CD14-positive monocyte (primary cell): Measurements from ENCODE around the gene SPAAR. TPM values are rescaled to one million over a fixed set of nuclear protein-coding genes. Genes with fewer than 3 reads are reported as not detected.

Experiments
- DNase-seq, 3 donors: peaks; one replicate each; pipeline ENCODE4 v3.0.0-alpha.2; 2011 to 2022
- H2AFZ ChIP-seq: 2 replicates; pipeline ENCODE4 v1.6.0; 2012; ENCODE audit warnings: mild to moderate bottlenecking, low read depth, low read length, inconsistent platforms; ENCODE audit not compliant: insufficient read depth, poor library complexity, severe bottlenecking
- H3K27ac ChIP-seq, 2 donors: 1 replicate in 1 of 2; 2 replicates in 1 of 2; pipeline ENCODE4 v1.5.1; 2012 to 2013; ENCODE audit warnings: low read length in 2 of 2, control low read depth in 1 of 2, inconsistent platforms in 1 of 2, low read depth in 1 of 2, mild to moderate bottlenecking in 1 of 2
- H3K27me3 ChIP-seq, 2 donors: one replicate each; pipeline versions ENCODE4 v1.6.0 to v1.6.1; 2011 to 2013; ENCODE audit warnings: low read length in 2 of 2; ENCODE audit not compliant: control insufficient read depth in 2 of 2, insufficient read depth in 2 of 2
- H3K36me3 ChIP-seq, 2 donors: replicated peaks in 1 of 2; 1 replicate in 1 of 2; 2 replicates in 1 of 2; pipeline versions ENCODE4 v1.5.1 to v1.6.1; 2012 to 2013; ENCODE audit warnings: low read length in 2 of 2, control low read depth in 1 of 2, inconsistent platforms in 1 of 2, mild to moderate bottlenecking in 1 of 2; ENCODE audit not compliant: insufficient read depth in 2 of 2, control insufficient read depth in 1 of 2
- H3K4me1 ChIP-seq, 2 donors: 1 replicate in 1 of 2; 2 replicates in 1 of 2; pipeline versions ENCODE4 v1.5.1 to v1.6.1; 2012 to 2013; ENCODE audit warnings: low read length in 2 of 2, control low read depth in 1 of 2, inconsistent platforms in 1 of 2, mild to moderate bottlenecking in 1 of 2, moderate library complexity in 1 of 2; ENCODE audit not compliant: insufficient read depth in 2 of 2, control insufficient read depth in 1 of 2
- H3K4me2 ChIP-seq: replicated peaks from 2 replicates; pipeline ENCODE3; 2012; ENCODE audit warnings: low read length, moderate library complexity, mild to moderate bottlenecking; ENCODE audit not compliant: poor library complexity, severe bottlenecking; ENCODE audit errors: extremely low read depth
- H3K4me3 ChIP-seq, 3 experiments: fragments of 200-600 bp in 1 of 3; sonication (generic) in 1 of 3; replicated peaks in 1 of 3; 1 replicate in 2 of 3; 2 replicates in 1 of 3; pipeline ENCODE4 v1.5.1; 2011 to 2013; ENCODE audit warnings: low read length in 3 of 3, mild to moderate bottlenecking in 3 of 3, control low read depth in 2 of 3, low read depth in 2 of 3, inconsistent platforms in 1 of 3, moderate library complexity in 1 of 3
- H3K79me2 ChIP-seq: 2 replicates; pipeline ENCODE4 v1.6.0; 2012; ENCODE audit warnings: mild to moderate bottlenecking, control low read depth, inconsistent platforms, low read length, moderate library complexity; ENCODE audit not compliant: insufficient read depth
- H3K9ac ChIP-seq: 2 replicates; pipeline ENCODE4 v1.6.0; 2017; ENCODE audit warnings: low read length, mild to moderate bottlenecking; ENCODE audit not compliant: insufficient read depth, poor library complexity, severe bottlenecking
- H3K9me3 ChIP-seq, 2 donors: replicated peaks in 1 of 2; 1 replicate in 1 of 2; 2 replicates in 1 of 2; pipeline versions ENCODE4 v1.5.1 to v1.6.1; 2012 to 2013; ENCODE audit warnings: low read length in 2 of 2, control low read depth in 1 of 2; ENCODE audit not compliant: control insufficient read depth in 1 of 2, insufficient read depth in 1 of 2
- H4K20me1 ChIP-seq: 2 replicates; pipeline ENCODE4 v1.6.0; 2012; ENCODE audit warnings: mild to moderate bottlenecking, low read length, control low read depth, moderate library complexity; ENCODE audit not compliant: insufficient read depth
- H3K27ac Mint-ChIP-seq, 7 donors: one replicate each; pipeline ENCODE4 v1.8.0; 2020; ENCODE audit warnings: mild to moderate bottlenecking in 7 of 7, mixed read lengths in 7 of 7, moderate library complexity in 6 of 7, inconsistent platforms in 2 of 7
- H3K27me3 Mint-ChIP-seq, 3 donors: one replicate each; pipeline ENCODE4 v1.8.0; 2021 to 2022; ENCODE audit warnings: low read depth in 3 of 3, mild to moderate bottlenecking in 3 of 3, mixed read lengths in 3 of 3, moderate library complexity in 3 of 3, inconsistent platforms in 1 of 3
- H3K36me3 Mint-ChIP-seq, 2 donors: one replicate each; pipeline ENCODE4 v1.8.0; 2020; ENCODE audit warnings: mixed read lengths in 2 of 2, inconsistent platforms in 1 of 2, mild to moderate bottlenecking in 1 of 2
- H3K4me1 Mint-ChIP-seq: one replicate; pipeline ENCODE4 v1.8.0; 2020; ENCODE audit warnings: mild to moderate bottlenecking, mixed read lengths
- H3K4me3 Mint-ChIP-seq, 2 donors: one replicate each; pipeline ENCODE4 v1.8.0; 2020; ENCODE audit warnings: mild to moderate bottlenecking in 2 of 2, mixed read lengths in 2 of 2, moderate library complexity in 1 of 2
- H3K9me3 Mint-ChIP-seq, 7 donors: one replicate each; pipeline ENCODE4 v1.8.0; 2020 to 2022; ENCODE audit warnings: mixed read lengths in 7 of 7, mild to moderate bottlenecking in 6 of 7, moderate library complexity in 6 of 7, inconsistent platforms in 2 of 7
- CTCF ChIP-seq: fragments of 200-600 bp; IDR thresholded peaks from one replicate; pipeline ENCODE4 v1.8.0; 2022; ENCODE audit warnings: antibody characterized with exemption, mild to moderate bottlenecking
- WGBS: methylation state at CpG from one replicate; pipeline ENCODE4 v1.1.5; 2013; ENCODE audit warnings: missing lambda C conversion rate; ENCODE audit not compliant: insufficient coverage; 5-methylcytosine and 5-hydroxymethylcytosine counted together
- intact Hi-C, 2 donors: fragments of 100-400 bp; cut with micrococcal nuclease; formaldehyde crosslinking; loops; one replicate each; pipeline versions ENCODE4 v1.15.0 to v1.15.1; 2023
- polyA plus RNA-seq, 3 donors: library from polyadenylated mRNA; depleted of rRNA in 1 of 3; unstranded in 2 of 3; stranded (reverse) in 1 of 3; fragments of 300-500 nt in 2 of 3; fragments of >200 nt in 1 of 3; fragmentation: Illumina TruSeq in 2 of 3; gene quantifications; 1 replicate in 2 of 3; 2 replicates in 1 of 3; pipeline ENCODE4 v1.2.3, GENCODE V29; 2012 to 2021

Gene SPAAR
- polyA plus RNA-seq, 3 donors, result not detected

DNA sequence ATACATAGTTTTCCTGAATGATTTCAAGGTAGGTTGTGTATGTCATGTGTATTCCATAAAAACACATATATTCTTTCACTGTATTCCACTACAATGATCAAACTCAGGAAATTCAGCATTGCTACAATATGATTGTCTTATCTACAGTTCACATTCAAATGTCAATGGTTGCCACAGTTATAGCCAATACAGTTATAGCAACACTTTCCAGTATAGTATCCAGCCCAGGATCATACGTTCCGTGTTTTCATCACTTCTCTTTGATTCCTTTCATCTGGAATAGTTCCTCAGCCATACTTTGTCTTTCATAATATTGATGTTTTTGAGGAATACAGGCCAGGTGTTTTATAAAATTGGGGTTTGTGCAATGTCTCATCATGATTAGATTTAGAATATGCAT lies 39.2 kb downstream of the SPAAR start:
- peaks cover 0 to 4% of the 10 kb centered on the region in 2 donors for H3K4me1 ChIP-seq
- H3K9me3 ChIP-seq, result no peaks in the 10 kb centered on the region
- H3K4me2 ChIP-seq, result no peak overlapping the region
- H3K36me3 ChIP-seq, result no peaks in the 10 kb centered on the region
- H2AFZ ChIP-seq, result no peak overlapping the region
- no CpG with 5 or more reads among the region's 2 CpGs for WGBS
- intact Hi-C loops, result loop anchor here in 1 of 2 donors (5.0 kb wide), 1 partner anchor 46 kb away; no protein-coding TSS in a partner anchor
- no peaks in the 10 kb centered on the region for H3K79me2 ChIP-seq
- Mint-ChIP-seq H3K27me3 (peaks cover 3 to 9% (median 4%) of the 10 kb centered on the region in 3 donors), H3K27ac (no peak overlapping the region), H3K4me3 (no peak overlapping the region), H3K9me3 (peaks cover 0 to 2% (median 0%) of the 10 kb centered on the region in 7 donors), H3K4me1 (peaks cover 4% of the 10 kb centered on the region), H3K36me3 (no peaks in the 10 kb centered on the region)
- no peak for DNase-seq
- no peak overlapping the region for H3K27ac ChIP-seq
- TF ChIP-seq CTCF, result no peak
- H3K27me3 ChIP-seq, result peaks cover 0 to 3% of the 10 kb centered on the region in 2 donors
- no peak overlapping the region for H3K4me3 ChIP-seq
- no peaks in the 10 kb centered on the region for H4K20me1 ChIP-seq
- no peak overlapping the region for H3K9ac ChIP-seq

GRCh38 chr9:35948901-35949318 lies 39.6 kb downstream of the SPAAR start:
- H3K9me3 ChIP-seq, result no peaks in the 10 kb centered on the region
- H3K4me2 ChIP-seq, result no peak overlapping the region
- no CpG with 5 or more reads among the region's 2 CpGs for WGBS
- Mint-ChIP-seq H3K36me3 (no peaks in the 10 kb centered on the region), H3K27me3 (peaks cover 3 to 9% (median 4%) of the 10 kb centered on the region in 3 donors), H3K4me3 (no peak overlapping the region), H3K9me3 (peaks cover 0 to 2% (median 0%) of the 10 kb centered on the region in 7 donors), H3K4me1 (peaks cover 4% of the 10 kb centered on the region), H3K27ac (no peak overlapping the region)
- H4K20me1 ChIP-seq, result no peaks in the 10 kb centered on the region
- intact Hi-C loops, result loop anchor here in 1 of 2 donors (5.0 kb wide), 1 partner anchor 47 kb away; no protein-coding TSS in a partner anchor
- no peaks in the 10 kb centered on the region for H3K79me2 ChIP-seq
- TF ChIP-seq CTCF, result no peak
- H3K4me1 ChIP-seq, result peaks cover 0 to 4% of the 10 kb centered on the region in 2 donors
- H3K27me3 ChIP-seq, result peaks cover 0 to 3% of the 10 kb centered on the region in 2 donors
- H3K9ac ChIP-seq, result no peak overlapping the region
- DNase-seq, result no peak
- no peak overlapping the region for H3K27ac ChIP-seq
- no peak overlapping the region for H2AFZ ChIP-seq
- no peak overlapping the region for H3K4me3 ChIP-seq
- no peaks in the 10 kb centered on the region for H3K36me3 ChIP-seq
